HepG2 (cell line): Measurements from ENCODE around the gene WASHC4. TPM values are rescaled to one million over a fixed set of nuclear protein-coding genes. Genes with fewer than 3 reads are reported as not detected.

Experiments used
- ATAC-seq: fragments of 200-7000 bp; cut with Tn5 transposase; 3 replicates; pipeline ENCODE4 v1.9.1; 2020; ENCODE audit warnings: mild to moderate bottlenecking, moderate library complexity
- BruUV-seq: library from RNA; stranded (reverse); fragments of 400-500 nt; replicated peaks from 2 replicates; lab custom pipeline; 2021; lab: Mats Ljungman, UMichigan
- CTCF ChIA-PET: fragments of 300-600 bp; formaldehyde crosslinking; extraction: SDS; loops from one replicate; lab custom pipeline; 2021; ENCODE audit warnings: low total read pairs, inconsistent platforms, low intra/inter-chr PET ratio; lab: Yijun Ruan, JAX
- POLR2A ChIA-PET: fragments of 350-600 bp; sonication (Branson Sonifier 250); formaldehyde crosslinking; loops from one replicate; lab custom pipeline; 2020; ENCODE audit warnings: antibody characterized with exemption, inconsistent platforms; lab: Yijun Ruan, JAX
- DNase-seq: peaks from one replicate; pipeline ENCODE4 v3.0.0-alpha.2; 2015; ENCODE audit warnings: low spot score
- FAIRE-seq: peaks from 3 replicates; lab custom pipeline; 2011; peaks lifted over from hg19 to GRCh38; lab: Jason Lieb, UNC
- H2AFZ ChIP-seq: one replicate; pipeline ENCODE4 v1.6.1; 2011; ENCODE audit warnings: low read length, inconsistent platforms
- H3K27ac ChIP-seq: fragments of 300-600 bp; 3 replicates; pipeline ENCODE4 v1.8.0; 2011; ENCODE audit warnings: mixed run types, mild to moderate bottlenecking, mixed read lengths, low read length, inconsistent platforms; ENCODE audit not compliant: insufficient read depth; ENCODE audit errors: extremely low read length
- H3K27me3 ChIP-seq, 2 experiments: fragments of 200-600 bp in 1 of 2; 2 replicates in 1 of 2; 3 replicates in 1 of 2; pipeline versions ENCODE4 v1.6.0 to v1.8.0; 2011; ENCODE audit warnings: low read length in 2 of 2, mild to moderate bottlenecking in 2 of 2, moderate library complexity in 2 of 2, inconsistent platforms in 1 of 2; ENCODE audit not compliant: insufficient read depth in 2 of 2, control insufficient read depth in 1 of 2
- H3K36me3 ChIP-seq, 2 experiments: fragments of 200-600 bp in 1 of 2; replicated peaks in 1 of 2; 2 replicates in 1 of 2; 3 replicates in 1 of 2; pipeline versions ENCODE4 v1.5.1 to v1.8.0; 2011; ENCODE audit warnings: low read length in 2 of 2, inconsistent platforms in 1 of 2; ENCODE audit not compliant: insufficient read depth in 2 of 2, control insufficient read depth in 1 of 2
- H3K4me1 ChIP-seq: 2 replicates; pipeline ENCODE4 v1.5.1; 2012; ENCODE audit warnings: low read length, inconsistent platforms; ENCODE audit not compliant: insufficient read depth
- H3K4me2 ChIP-seq: 2 replicates; pipeline ENCODE4 v1.6.0; 2011; ENCODE audit warnings: low read depth, low read length, inconsistent platforms
- H3K4me3 ChIP-seq, 3 experiments: fragments of 200-600 bp in 1 of 3; sonication (generic), shearing (Covaris generic) in 1 of 3; replicated peaks in 1 of 3; 2 replicates each; pipeline ENCODE4 v1.5.1; 2011 to 2016; ENCODE audit warnings: low read length in 3 of 3, inconsistent platforms in 2 of 3, low read depth in 2 of 3, mild to moderate bottlenecking in 2 of 3, control low read depth in 1 of 3, mixed read lengths in 1 of 3; ENCODE audit not compliant: insufficient read depth in 1 of 3
- H3K79me2 ChIP-seq: one replicate; pipeline ENCODE4 v1.6.1; 2011; ENCODE audit warnings: low read length, inconsistent platforms; ENCODE audit not compliant: insufficient read depth
- H3K9ac ChIP-seq: 2 replicates; pipeline ENCODE4 v1.6.0; 2011; ENCODE audit warnings: mild to moderate bottlenecking, low read depth, low read length, inconsistent platforms; ENCODE audit not compliant: insufficient read depth
- H3K9me3 ChIP-seq: 2 replicates; pipeline ENCODE4 v1.5.1; 2012; ENCODE audit warnings: mild to moderate bottlenecking, low read length
- H4K20me1 ChIP-seq: 2 replicates; pipeline ENCODE4 v1.6.0; 2011; ENCODE audit warnings: inconsistent platforms, mild to moderate bottlenecking, low read length, moderate library complexity; ENCODE audit not compliant: insufficient read depth
- MBD4 ChIP-seq: IDR thresholded peaks from 2 replicates; pipeline ENCODE4 v1.6.1; 2012; ENCODE audit warnings: low read length, inconsistent platforms, borderline replicate concordance
- TFDP1 ChIP-seq: IDR thresholded peaks from 2 replicates; pipeline ENCODE4 v1.6.1; 2016; ENCODE audit warnings: missing compliant biosample characterization, missing genetic modification reagents, borderline replicate concordance
- YEATS2 ChIP-seq: sonication (generic); formaldehyde crosslinking; IDR thresholded peaks from 2 replicates; pipeline ENCODE4 v1.4.0; 2020; ENCODE audit warnings: missing genetic modification reagents, borderline replicate concordance
- ZMAT3 ChIP-seq: sonication (generic); formaldehyde crosslinking; conservative IDR thresholded peaks from 2 replicates; pipeline ENCODE4 v1.7.0; 2021; ENCODE audit warnings: missing genetic modification reagents
- ZNF619 ChIP-seq: sonication (generic); formaldehyde crosslinking; IDR thresholded peaks from 2 replicates; pipeline ENCODE4 v1.4.0; 2020; ENCODE audit warnings: mild to moderate bottlenecking, missing genetic modification reagents
- ZNF749 ChIP-seq: sonication (generic); formaldehyde crosslinking; IDR thresholded peaks from 2 replicates; pipeline ENCODE4 v1.8.0; 2022; ENCODE audit warnings: mild to moderate bottlenecking, missing genetic modification reagents, moderate library complexity, borderline replicate concordance
- ZNF790 ChIP-seq: sonication (generic); formaldehyde crosslinking; IDR thresholded peaks from 2 replicates; pipeline ENCODE4 v1.8.0; 2022; ENCODE audit warnings: missing genetic modification reagents, mild to moderate bottlenecking, borderline replicate concordance
- WGBS: methylation state at CpG from one replicate; pipeline ENCODE4 v1.1.6; 2017; ENCODE audit warnings: low lambda C conversion rate; 5-methylcytosine and 5-hydroxymethylcytosine counted together
- in situ Hi-C: cut with HindIII; loops from 2 replicates; pipeline ENCODE4 v1.10.0; 2017; ENCODE audit warnings: low pct_unique_long_range_greater_than_20kb; ENCODE audit not compliant: extremely low pct_ligation_motif_present
- intact Hi-C: fragments of 100-400 bp; cut with micrococcal nuclease; formaldehyde crosslinking; loops from one replicate; pipeline ENCODE4 v1.10.0; 2022; ENCODE audit not compliant: unreplicated experiment
- polyA plus RNA-seq, 8 experiments: library from polyadenylated mRNA; depleted of rRNA in 3 of 8; stranded (reverse) in 7 of 8; unstranded in 1 of 8; fragments of >200 nt; fragmentation: Illumina TruSeq in 4 of 8; extraction: Trizol in 4 of 8; gene quantifications; 2 replicates each; pipeline versions ENCODE4 v1.2.1 to v1.2.3, GENCODE V29; 2011 to 2016; ENCODE audit warnings: low read depth in 4 of 8, missing spikeins in 1 of 8, mixed read lengths in 1 of 8; ENCODE audit not compliant: insufficient read depth in 1 of 8
- total RNA-seq, 5 experiments: library from RNA; depleted of rRNA; stranded (reverse); fragments of >200 nt; fragmentation: Illumina TruSeq; extraction: Trizol; gene quantifications; 2 replicates each; pipeline ENCODE4 v1.2.3, GENCODE V29; 2016; ENCODE audit warnings: low read depth in 1 of 5
- TF ChIP-seq, protein P1 (sequence below): sonication (generic); formaldehyde crosslinking; IDR thresholded peaks from 2 replicates; pipeline ENCODE4 v1.5.0; 2020; ENCODE audit warnings: missing genetic modification reagents, mild to moderate bottlenecking, borderline replicate concordance
- TF ChIP-seq, protein P2 (sequence below): sonication (generic); formaldehyde crosslinking; IDR thresholded peaks from 2 replicates; pipeline ENCODE4 v1.5.0; 2020; ENCODE audit warnings: missing genetic modification reagents, mild to moderate bottlenecking, borderline replicate concordance
- TF ChIP-seq, protein P3 (sequence below): IDR thresholded peaks from 2 replicates; pipeline ENCODE4 v1.6.1; 2016; ENCODE audit warnings: low read depth, missing genetic modification reagents, missing compliant biosample characterization

WASHC4 gene
- total and polyA plus RNA-seq, 2 of the 13 experiments (the other 11 are each of a cell fraction or from before 2014, with no cell fraction given): 21.0 to 36.3 TPM

DNA sequence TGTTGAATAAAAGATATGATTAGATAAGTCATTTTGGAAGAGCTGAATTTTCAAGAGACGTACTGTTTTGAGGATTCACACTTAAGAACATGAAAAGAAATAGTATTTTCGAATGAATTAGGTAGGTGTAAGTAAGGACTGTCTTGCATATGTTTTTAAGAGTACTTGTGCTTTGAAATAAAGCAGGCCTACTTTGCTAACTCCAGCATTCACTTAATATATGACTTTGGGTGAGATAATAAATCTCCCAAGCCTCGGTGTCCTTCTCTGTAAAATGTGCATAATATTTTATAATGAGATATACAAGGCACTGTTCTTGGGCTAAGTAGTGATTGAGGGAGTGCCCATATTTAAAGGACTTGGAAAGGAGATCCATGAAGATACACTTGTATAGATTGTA, 54.6 kb downstream of the WASHC4 start:
- no peak for TF ChIP-seq ZMAT3 (CRISPR knock-in tag)
- no peak for TF ChIP-seq ZNF619 (CRISPR knock-in tag)
- TF ChIP-seq ZNF749 (CRISPR knock-in tag): no peak
- TF ChIP-seq, protein P1, sequence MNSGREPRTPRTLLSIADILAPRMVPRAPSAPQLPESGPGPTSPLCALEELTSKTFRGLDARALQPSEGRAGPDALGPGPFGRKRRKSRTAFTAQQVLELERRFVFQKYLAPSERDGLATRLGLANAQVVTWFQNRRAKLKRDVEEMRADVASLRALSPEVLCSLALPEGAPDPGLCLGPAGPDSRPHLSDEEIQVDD: no peak
- no peak for TF ChIP-seq TFDP1 (CRISPR knock-in tag)
- no peak for TF ChIP-seq ZNF790 (CRISPR knock-in tag)
- TF ChIP-seq YEATS2 (CRISPR knock-in tag): no peak
- TF ChIP-seq, protein P2, sequence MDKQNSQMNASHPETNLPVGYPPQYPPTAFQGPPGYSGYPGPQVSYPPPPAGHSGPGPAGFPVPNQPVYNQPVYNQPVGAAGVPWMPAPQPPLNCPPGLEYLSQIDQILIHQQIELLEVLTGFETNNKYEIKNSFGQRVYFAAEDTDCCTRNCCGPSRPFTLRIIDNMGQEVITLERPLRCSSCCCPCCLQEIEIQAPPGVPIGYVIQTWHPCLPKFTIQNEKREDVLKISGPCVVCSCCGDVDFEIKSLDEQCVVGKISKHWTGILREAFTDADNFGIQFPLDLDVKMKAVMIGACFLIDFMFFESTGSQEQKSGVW: no peak
- TF ChIP-seq MBD4: no peak
- TF ChIP-seq, protein P3, sequence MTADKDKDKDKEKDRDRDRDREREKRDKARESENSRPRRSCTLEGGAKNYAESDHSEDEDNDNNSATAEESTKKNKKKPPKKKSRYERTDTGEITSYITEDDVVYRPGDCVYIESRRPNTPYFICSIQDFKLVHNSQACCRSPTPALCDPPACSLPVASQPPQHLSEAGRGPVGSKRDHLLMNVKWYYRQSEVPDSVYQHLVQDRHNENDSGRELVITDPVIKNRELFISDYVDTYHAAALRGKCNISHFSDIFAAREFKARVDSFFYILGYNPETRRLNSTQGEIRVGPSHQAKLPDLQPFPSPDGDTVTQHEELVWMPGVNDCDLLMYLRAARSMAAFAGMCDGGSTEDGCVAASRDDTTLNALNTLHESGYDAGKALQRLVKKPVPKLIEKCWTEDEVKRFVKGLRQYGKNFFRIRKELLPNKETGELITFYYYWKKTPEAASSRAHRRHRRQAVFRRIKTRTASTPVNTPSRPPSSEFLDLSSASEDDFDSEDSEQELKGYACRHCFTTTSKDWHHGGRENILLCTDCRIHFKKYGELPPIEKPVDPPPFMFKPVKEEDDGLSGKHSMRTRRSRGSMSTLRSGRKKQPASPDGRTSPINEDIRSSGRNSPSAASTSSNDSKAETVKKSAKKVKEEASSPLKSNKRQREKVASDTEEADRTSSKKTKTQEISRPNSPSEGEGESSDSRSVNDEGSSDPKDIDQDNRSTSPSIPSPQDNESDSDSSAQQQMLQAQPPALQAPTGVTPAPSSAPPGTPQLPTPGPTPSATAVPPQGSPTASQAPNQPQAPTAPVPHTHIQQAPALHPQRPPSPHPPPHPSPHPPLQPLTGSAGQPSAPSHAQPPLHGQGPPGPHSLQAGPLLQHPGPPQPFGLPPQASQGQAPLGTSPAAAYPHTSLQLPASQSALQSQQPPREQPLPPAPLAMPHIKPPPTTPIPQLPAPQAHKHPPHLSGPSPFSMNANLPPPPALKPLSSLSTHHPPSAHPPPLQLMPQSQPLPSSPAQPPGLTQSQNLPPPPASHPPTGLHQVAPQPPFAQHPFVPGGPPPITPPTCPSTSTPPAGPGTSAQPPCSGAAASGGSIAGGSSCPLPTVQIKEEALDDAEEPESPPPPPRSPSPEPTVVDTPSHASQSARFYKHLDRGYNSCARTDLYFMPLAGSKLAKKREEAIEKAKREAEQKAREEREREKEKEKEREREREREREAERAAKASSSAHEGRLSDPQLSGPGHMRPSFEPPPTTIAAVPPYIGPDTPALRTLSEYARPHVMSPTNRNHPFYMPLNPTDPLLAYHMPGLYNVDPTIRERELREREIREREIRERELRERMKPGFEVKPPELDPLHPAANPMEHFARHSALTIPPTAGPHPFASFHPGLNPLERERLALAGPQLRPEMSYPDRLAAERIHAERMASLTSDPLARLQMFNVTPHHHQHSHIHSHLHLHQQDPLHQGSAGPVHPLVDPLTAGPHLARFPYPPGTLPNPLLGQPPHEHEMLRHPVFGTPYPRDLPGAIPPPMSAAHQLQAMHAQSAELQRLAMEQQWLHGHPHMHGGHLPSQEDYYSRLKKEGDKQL: no peak
- DNase-seq: no peak
- Histone ChIP-seq H2AFZ (no peak overlapping the region), H3K36me3 (peaks cover 8 to 45% of the 10 kb centered on the region in 2 experiments), H3K27me3 (no peaks in the 10 kb centered on the region), H3K4me2 (no peak overlapping the region), H3K9me3 (no peaks in the 10 kb centered on the region), H3K4me3 (no peak overlapping the region), H3K79me2 (no peaks in the 10 kb centered on the region), H3K27ac (no peak overlapping the region), H3K4me1 (no peaks in the 10 kb centered on the region), H4K20me1 (no peaks in the 10 kb centered on the region), H3K9ac (no peak overlapping the region)
- no TSS peak for BruUV-seq
- FAIRE-seq: no peak
- CTCF ChIA-PET: no interaction called here
- intact Hi-C loops: no loop called here
- WGBS: 94% methylated on average over 3 of the region's 3 CpGs
- in situ Hi-C loops: no loop called here
- POLR2A ChIA-PET: no interaction called here
- ATAC-seq: no peak
